Measurements from ENCODE around the gene NFATC2. TPM values are rescaled to one million over a fixed set of nuclear protein-coding genes. Genes with fewer than 3 reads are reported as not detected.

Gene NFATC2
- total RNA-seq, result 10 to 100 TPM; 44.3 to 45.2 TPM

DNA sequence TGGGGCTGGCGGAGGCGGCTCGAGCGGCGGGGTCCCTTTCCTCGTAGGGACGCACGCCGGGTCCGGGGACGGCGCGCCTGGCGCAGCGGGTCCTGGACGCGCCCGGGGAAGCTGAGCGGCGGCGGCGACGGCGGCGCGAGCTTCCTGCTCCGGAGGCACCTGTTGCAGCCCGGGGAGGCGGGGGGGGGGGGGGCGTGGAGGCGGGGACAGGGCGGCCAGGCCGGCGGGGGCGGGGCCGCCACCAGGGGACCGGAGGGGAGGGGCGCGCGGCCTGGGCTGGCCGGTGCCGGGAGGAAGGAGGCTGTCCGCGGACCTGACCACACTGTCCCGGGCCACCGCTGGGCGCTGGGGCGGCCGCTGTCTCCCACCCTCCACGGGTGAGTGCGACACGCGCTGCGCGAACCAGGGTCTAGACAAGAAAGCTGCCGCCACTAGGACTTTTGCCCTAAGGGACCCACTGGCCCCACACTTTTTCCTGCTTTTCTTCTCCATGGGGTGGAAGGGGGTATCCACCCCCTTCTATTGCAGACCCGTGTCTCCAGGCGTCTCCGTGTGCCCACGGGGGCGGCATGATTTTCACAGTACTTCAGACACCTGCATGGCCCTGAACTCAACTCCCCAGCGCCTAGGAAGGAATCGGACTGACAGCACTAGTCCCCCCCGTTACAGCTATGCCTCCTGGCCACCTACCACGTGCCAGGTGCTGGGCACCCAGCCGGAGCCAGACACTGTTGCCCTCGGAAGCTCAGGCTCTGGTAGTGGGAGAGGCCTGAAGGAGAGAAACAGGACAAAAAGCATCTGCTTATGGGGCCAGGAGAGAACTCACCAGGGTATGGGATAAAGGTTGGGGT is at the start of gene NFATC2:
NFATC2 (minus strand) TSS at position 149 of the 851 bp plus-strand sequence. CDS start 220 bp downstream, outside the sequence.
- POLR2A ChIA-PET, result interaction anchor here (0.6 to 3.7 kb wide), 15 partner anchors 10 to 138 kb away, joined by 3 to 13 read pairs (median 4); no protein-coding TSS in a partner anchor
- CTCF ChIA-PET, result interaction anchor here (0.9 to 3.1 kb wide), 8 partner anchors 10 to 157 kb away, joined by 3 to 21 read pairs (median 6); no protein-coding TSS in a partner anchor

- POLR2A ChIA-PET, result no interaction called here
These were observed 49.4 kb upstream of the NFATC2 start for GRCh38 chr20:51591871-51592270.

GRCh38 chr20:51588762-51589161 is 46.2 kb upstream of the NFATC2 start:
- ChIA-PET POLR2A (no interaction called here), CTCF (no interaction called here)

More at GRCh38 chr20:51591871-51592270, 49.4 kb upstream of the NFATC2 start:
- CTCF ChIA-PET, result no interaction called here

DNA sequence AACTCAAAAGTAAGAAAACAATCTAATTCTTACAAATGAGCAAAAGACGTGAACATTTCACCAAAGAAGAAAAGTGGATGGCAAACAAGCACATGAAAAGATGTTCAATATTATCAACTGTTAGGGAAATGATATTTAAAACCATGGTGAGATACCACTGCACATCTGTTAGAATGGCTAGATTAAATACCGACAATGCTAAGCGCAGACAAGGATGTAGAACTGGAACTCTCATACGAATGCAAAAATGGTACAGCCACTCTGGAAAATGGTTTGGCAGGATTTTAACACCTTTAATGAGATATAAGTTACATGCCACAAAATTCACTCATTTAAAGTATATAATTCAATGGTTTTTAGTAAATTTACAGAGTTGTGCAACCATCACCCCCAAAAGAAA is 44.6 kb upstream of the NFATC2 start:
- CTCF ChIA-PET, result no interaction called here
- POLR2A ChIA-PET, result no interaction called here

GRCh38 chr20:51586005-51586440 is 43.5 kb upstream of the NFATC2 start:
- ChIA-PET CTCF (interaction anchor here (0.7 kb wide), 2 partner anchors 52 to 527 kb away, joined by 5 to 6 read pairs; no protein-coding TSS in a partner anchor), POLR2A (interaction anchor here (0.7 kb wide), 1 partner anchor 505 kb away, joined by 6 read pairs; no protein-coding TSS in a partner anchor)

GRCh38 chr20:51585148-51585547 is 42.6 kb upstream of the NFATC2 start:
- CTCF ChIA-PET, result no interaction called here
- POLR2A ChIA-PET, result no interaction called here

- CTCF ChIA-PET, result no interaction called here
- POLR2A ChIA-PET, result no interaction called here
These were observed 42.2 kb upstream of the NFATC2 start for GRCh38 chr20:51584737-51585136.

- CTCF ChIA-PET, result no interaction called here
These were observed 41.6 kb upstream of the NFATC2 start for GRCh38 chr20:51584116-51584515.

DNA sequence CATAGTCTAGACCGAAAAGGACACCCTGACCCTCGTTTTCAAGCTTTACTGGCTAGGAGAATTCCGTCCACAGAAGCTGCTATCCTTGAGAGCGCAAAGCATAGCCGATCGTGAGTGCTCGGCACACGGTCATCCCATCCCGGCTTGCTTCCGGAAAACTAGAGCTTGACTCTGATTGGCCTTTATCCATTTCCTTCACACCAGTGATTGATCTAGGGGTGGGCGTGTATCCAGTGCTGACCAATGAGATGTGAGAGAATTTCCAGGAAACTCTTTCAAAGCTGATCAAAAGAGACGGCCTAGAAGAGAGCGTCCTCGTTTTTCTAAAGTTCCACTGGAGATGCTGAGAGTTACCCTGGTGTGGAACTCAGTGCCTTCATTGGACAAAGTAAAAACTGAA is 41.0 kb upstream of the NFATC2 start:
- CTCF ChIA-PET, result no interaction called here

More at GRCh38 chr20:51584116-51584515, 41.6 kb upstream of the NFATC2 start:
- POLR2A ChIA-PET, result no interaction called here

DNA sequence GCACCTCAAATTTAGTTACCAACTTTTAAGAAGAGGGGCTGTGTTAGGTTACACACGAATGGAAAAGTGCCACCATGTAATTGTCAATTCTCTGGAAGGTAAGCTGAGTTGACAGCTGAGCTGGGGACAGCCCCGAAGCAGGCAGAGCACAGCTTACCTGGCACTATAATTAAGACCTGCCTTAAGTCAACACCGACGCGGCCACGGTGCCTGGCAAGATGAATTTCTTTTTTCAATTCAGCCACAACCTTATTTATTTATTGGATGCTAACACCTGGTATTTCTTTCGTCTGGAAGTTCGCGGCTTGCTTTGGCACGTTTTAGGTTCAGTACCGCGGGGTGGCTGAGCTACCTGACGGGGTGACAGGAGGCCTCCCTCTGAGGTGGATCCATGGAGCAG is 40.6 kb upstream of the NFATC2 start:
- ChIA-PET POLR2A (no interaction called here), CTCF (no interaction called here)

More for the DNA sequence above, 41.0 kb upstream of the NFATC2 start:
- POLR2A ChIA-PET, result no interaction called here

- CTCF ChIA-PET, result no interaction called here
- POLR2A ChIA-PET, result no interaction called here
These were observed 39.1 kb upstream of the NFATC2 start for GRCh38 chr20:51581571-51581970.

DNA sequence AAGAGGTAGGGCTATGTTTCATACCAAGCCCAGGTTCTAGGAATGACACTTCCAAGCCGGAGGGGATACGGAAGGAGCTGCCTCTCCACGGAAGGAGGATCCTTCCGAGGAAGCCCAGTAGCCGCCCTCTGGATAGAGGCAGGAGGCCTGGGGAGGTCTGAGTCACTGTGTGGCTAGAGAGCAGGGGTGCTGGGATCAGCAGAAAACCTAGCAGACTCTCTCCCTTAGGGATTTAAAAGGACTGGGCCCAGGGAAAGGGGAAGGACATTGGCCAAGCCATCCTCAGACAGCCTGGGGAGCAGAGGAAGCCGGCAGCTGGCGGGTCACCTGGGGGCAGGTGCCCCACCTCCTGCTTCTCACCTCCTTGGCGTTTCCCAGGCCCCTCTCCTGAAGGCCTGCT is 36.6 kb upstream of the NFATC2 start:
- ChIA-PET POLR2A (no interaction called here), CTCF (no interaction called here)

GRCh38 chr20:51578145-51578459 is 35.6 kb upstream of the NFATC2 start:
- ChIA-PET POLR2A (no interaction called here), CTCF (no interaction called here)

- ChIA-PET POLR2A (no interaction called here), CTCF (interaction anchor here (0.6 to 0.9 kb wide), 2 partner anchors 17 to 52 kb away, joined by 3 read pairs; no protein-coding TSS in a partner anchor)
These were observed 35.1 kb upstream of the NFATC2 start for GRCh38 chr20:51577432-51578144.

- POLR2A ChIA-PET, result no interaction called here
These were observed 33.0 kb upstream of the NFATC2 start for GRCh38 chr20:51575486-51575885.

GRCh38 chr20:51574248-51575033 is 31.9 kb upstream of the NFATC2 start:
- CTCF ChIA-PET, result interaction anchor here (0.5 to 2.0 kb wide), 4 partner anchors 20 to 248 kb away, joined by 3 to 8 read pairs (median 4); no protein-coding TSS in a partner anchor
- POLR2A ChIA-PET, result no interaction called here

More at GRCh38 chr20:51575486-51575885, 33.0 kb upstream of the NFATC2 start:
- CTCF ChIA-PET, result interaction anchor here (1.0 kb wide), 1 partner anchor 250 kb away, joined by 3 read pairs; no protein-coding TSS in a partner anchor

- ChIA-PET POLR2A (interaction anchor here (0.5 kb wide), 1 partner anchor 9 kb away, joined by 3 read pairs; no protein-coding TSS in a partner anchor), CTCF (interaction anchor here (0.5 to 2.0 kb wide), 2 partner anchors 21 to 50 kb away, joined by 4 to 8 read pairs; no protein-coding TSS in a partner anchor)
These were observed 31.2 kb upstream of the NFATC2 start for GRCh38 chr20:51573576-51574243.

DNA sequence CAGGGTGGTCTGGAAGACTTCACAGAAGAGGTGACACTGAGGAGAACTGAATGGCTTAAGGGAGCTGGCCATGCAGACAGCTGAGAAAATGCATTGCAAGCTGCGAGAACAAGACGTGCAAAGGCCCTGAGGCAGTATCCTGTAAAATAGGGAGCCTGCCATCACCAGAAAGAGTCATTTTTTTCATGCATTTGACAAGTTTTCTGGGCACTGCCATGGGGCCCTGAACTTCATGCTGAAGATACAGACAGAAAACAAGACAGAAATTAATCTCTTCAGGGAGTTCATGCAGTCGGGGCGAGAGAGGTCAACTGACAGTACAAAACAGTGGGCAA is 28.9 kb upstream of the NFATC2 start:
- POLR2A ChIA-PET, result no interaction called here
- CTCF ChIA-PET, result no interaction called here

DNA sequence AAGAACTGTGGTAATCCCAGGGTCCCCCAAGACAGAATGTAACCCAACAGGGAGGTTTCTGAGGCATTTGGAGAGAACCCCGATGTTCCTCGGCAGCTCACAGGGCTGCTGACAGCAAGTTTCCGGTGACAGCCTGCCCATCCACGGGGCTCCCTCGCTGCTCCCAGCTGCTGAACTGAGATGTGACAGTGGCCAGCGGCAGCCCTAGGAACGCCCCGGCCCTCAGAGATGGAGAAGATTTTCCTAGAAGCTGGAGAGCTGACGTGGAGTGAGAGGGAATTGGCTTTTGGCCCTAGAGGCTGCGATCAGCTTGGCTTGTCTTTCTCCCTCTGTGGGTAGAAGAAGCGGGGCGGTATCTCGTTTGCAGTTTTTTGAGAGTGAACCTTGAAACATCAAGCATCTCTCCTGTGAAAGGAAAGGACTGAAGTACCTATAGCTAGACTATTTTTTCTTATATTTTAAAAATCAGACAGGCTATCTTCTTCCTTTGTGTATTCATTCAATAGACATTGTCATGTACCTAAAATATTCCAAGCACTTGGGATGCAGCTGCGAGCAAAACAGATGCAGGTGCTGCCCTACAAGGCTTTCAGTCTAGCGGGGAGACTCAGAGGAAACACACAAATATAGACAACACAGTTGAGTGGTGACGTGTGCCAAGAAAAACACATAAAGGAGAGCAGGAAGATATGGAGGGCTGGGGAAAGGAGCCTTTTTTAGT is 28.4 kb upstream of the NFATC2 start:
- POLR2A ChIA-PET, result no interaction called here
- CTCF ChIA-PET, result no interaction called here
